Measurements from ENCODE around the gene FAM156B.
A peak's percentile ranks its signal among the peaks of the same experiment; 100 is the strongest.
"Not testable (repeated sequence)": the region's sequence is repeated elsewhere in the genome, so short reads cannot be mapped to it uniquely, and the experiment has no call there.

The FAM156B gene

GRCh38 chrX:52923781-52924241, 26.7 kb downstream of the FAM156B start:
- no peak for DNase-seq (ENCODE audit: low read depth in 2 of 2)

GRCh38 chrX:52930214-52930613, 33.1 kb downstream of the FAM156B start:
- not testable (repeated sequence) for DNase-seq (ENCODE audit: low read depth in 2 of 2)

- no peak for DNase-seq (ENCODE audit: low read depth in 2 of 2)
Observed at GRCh38 chrX:52933213-52933612, 36.1 kb downstream of the FAM156B start.

- no peak for DNase-seq (ENCODE audit: low read depth in 2 of 2)
Observed at GRCh38 chrX:52933976-52934703, 37.0 kb downstream of the FAM156B start.

- DNase-seq (ENCODE audit: low read depth in 2 of 2): peak; percentile 83 to 91
Observed at GRCh38 chrX:52934704-52935469, 37.8 kb downstream of the FAM156B start.

- DNase-seq (ENCODE audit: low read depth in 2 of 2): not testable (repeated sequence)
Observed at GRCh38 chrX:52935470-52935784, 38.3 kb downstream of the FAM156B start.

- not testable (repeated sequence) for DNase-seq (ENCODE audit: low read depth in 2 of 2)
Observed at GRCh38 chrX:52940704-52941103, 43.6 kb downstream of the FAM156B start.

- not testable (repeated sequence) for DNase-seq (ENCODE audit: low read depth in 2 of 2)
Observed at GRCh38 chrX:52941728-52942127, 44.6 kb downstream of the FAM156B start.

GRCh38 chrX:52945838-52946494, 48.8 kb downstream of the FAM156B start:
- DNase-seq (ENCODE audit: low read depth in 2 of 2): not testable (repeated sequence)

GRCh38 chrX:52947501-52947900, 50.4 kb downstream of the FAM156B start:
- DNase-seq (ENCODE audit: low read depth in 2 of 2): not testable (repeated sequence)

- not testable (repeated sequence) for DNase-seq (ENCODE audit: low read depth in 2 of 2)
Observed at GRCh38 chrX:52948265-52948664, 51.1 kb downstream of the FAM156B start.

- not testable (repeated sequence) for DNase-seq (ENCODE audit: low read depth in 2 of 2)
Observed at GRCh38 chrX:52949325-52949724, 52.2 kb downstream of the FAM156B start.

- DNase-seq (ENCODE audit: low read depth in 2 of 2): not testable (repeated sequence)
Observed at GRCh38 chrX:52949884-52950283, 52.8 kb downstream of the FAM156B start.
